H1 (cell line): ENCODE measurements around the gene AIFM2.

Source experiments
- CBX5 ChIP-seq: fragments of 300-800, 300-1000 bp; sonication (generic); IDR thresholded peaks from 2 replicates; pipeline ENCODE4 v1.7.1; 2016; ENCODE audit warnings: antibody characterized with exemption, low read length, low read depth
- EZH2 ChIP-seq: fragments of 200-600 bp; sonication (generic); IDR thresholded peaks from 2 replicates; pipeline ENCODE4 v1.7.1; 2012; ENCODE audit warnings: low read depth, mild to moderate bottlenecking, moderate library complexity, low read length, inconsistent platforms; ENCODE audit not compliant: severe bottlenecking
- HDAC2 ChIP-seq, 2 experiments: fragments of 300-600 bp in 1 of 2; sonication (generic) in 1 of 2; IDR thresholded peaks; 2 replicates each; pipeline ENCODE4 v1.6.1; 2011 to 2012; ENCODE audit warnings: low read depth in 2 of 2, low read length in 2 of 2, mild to moderate bottlenecking in 2 of 2, moderate library complexity in 2 of 2, borderline replicate concordance in 1 of 2, inconsistent platforms in 1 of 2
- TF ChIP-seq, protein P1 (sequence below), 3 experiments: IDR thresholded peaks; 1 replicate in 2 of 3; 2 replicates in 1 of 3; pipeline versions ENCODE4 v1.5.1 to v1.6.1; 2011; ENCODE audit warnings: low read length in 3 of 3, mild to moderate bottlenecking in 3 of 3, inconsistent platforms in 2 of 3, low read depth in 1 of 3, moderate library complexity in 1 of 3; ENCODE audit not compliant: insufficient read depth in 1 of 3; ENCODE audit errors: control extremely low read depth in 1 of 3

DNA sequence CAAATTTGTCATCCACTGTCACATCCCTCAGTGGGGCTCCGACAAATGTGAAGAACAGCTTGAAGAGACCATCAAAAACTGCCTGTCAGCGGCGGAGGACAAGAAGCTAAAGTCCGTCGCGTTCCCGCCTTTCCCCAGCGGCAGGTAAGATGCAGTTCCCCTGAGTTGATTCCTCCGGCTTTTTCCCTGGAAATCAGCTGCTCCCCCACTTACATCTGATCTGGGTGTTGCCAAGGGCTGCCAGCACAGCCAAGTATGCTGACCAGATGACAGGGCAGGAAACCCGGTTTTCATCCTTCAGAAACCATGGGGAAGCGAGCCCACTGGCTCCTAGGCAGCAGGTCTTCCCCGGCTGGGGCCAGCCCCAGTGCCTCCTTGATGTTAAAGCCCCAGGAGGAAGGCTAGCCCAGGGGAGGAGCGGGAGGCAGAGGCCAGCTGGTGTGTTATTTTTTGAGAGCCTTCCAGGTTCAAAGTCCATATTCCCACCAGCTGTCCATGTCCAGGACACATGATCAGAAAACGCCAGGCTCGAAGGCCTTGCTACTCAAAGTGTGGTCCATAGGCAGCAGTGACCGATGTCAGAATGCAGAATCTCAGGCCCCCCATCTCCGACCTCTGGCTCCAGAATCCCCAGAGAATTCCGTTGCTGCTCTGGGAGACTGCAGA, 23.4 kb downstream of the AIFM2 start:
- TF ChIP-seq CBX5: no peak
- TF ChIP-seq EZH2: no peak
- TF ChIP-seq, protein P1, sequence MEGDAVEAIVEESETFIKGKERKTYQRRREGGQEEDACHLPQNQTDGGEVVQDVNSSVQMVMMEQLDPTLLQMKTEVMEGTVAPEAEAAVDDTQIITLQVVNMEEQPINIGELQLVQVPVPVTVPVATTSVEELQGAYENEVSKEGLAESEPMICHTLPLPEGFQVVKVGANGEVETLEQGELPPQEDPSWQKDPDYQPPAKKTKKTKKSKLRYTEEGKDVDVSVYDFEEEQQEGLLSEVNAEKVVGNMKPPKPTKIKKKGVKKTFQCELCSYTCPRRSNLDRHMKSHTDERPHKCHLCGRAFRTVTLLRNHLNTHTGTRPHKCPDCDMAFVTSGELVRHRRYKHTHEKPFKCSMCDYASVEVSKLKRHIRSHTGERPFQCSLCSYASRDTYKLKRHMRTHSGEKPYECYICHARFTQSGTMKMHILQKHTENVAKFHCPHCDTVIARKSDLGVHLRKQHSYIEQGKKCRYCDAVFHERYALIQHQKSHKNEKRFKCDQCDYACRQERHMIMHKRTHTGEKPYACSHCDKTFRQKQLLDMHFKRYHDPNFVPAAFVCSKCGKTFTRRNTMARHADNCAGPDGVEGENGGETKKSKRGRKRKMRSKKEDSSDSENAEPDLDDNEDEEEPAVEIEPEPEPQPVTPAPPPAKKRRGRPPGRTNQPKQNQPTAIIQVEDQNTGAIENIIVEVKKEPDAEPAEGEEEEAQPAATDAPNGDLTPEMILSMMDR (IDR thresholded peaks at IDR 0.05; ENCODE audit: control extremely low read depth in 1 of 3, insufficient read depth in 1 of 3, low read depth in 1 of 3, low read length in 3 of 3): no peak
- no peak for TF ChIP-seq HDAC2 (IDR thresholded peaks at IDR 0.05; ENCODE audit: borderline replicate concordance in 1 of 2, low read depth in 2 of 2, low read length in 2 of 2)
